BE2C (cell line): Measurements from ENCODE around the gene PIP4K2A. TPM values are rescaled to one million over a fixed set of nuclear protein-coding genes. Genes with fewer than 3 reads are reported as not detected.

Source experiments
- DNase-seq: peaks from one replicate; pipeline ENCODE4 v3.0.0-alpha.2; 2020
- H3K27me3 ChIP-seq: fragments of 250-450 bp; sonication (Bioruptor Pico); 2 replicates; pipeline ENCODE4 v1.5.1; 2020; ENCODE audit warnings: mild to moderate bottlenecking
- H3K36me3 ChIP-seq: fragments of 250-450 bp; sonication (Bioruptor Pico); 2 replicates; pipeline ENCODE4 v1.5.1; 2020; ENCODE audit warnings: mild to moderate bottlenecking
- H3K4me1 ChIP-seq: fragments of 250-450 bp; sonication (Bioruptor Pico); 2 replicates; pipeline ENCODE4 v1.5.1; 2020
- H3K4me3 ChIP-seq: 2 replicates; pipeline ENCODE4 v1.5.1; 2011; ENCODE audit warnings: low read depth, low read length
- H3K9me3 ChIP-seq: fragments of 250-450 bp; sonication (Bioruptor Pico); 2 replicates; pipeline ENCODE4 v1.5.1; 2020
- CTCF ChIP-seq: IDR thresholded peaks from 2 replicates; pipeline ENCODE4 v1.5.1; 2012; ENCODE audit warnings: mild to moderate bottlenecking, low read depth, low read length
- polyA plus RNA-seq: library from polyadenylated mRNA; unstranded; fragments of >200 nt; gene quantifications from one replicate; pipeline ENCODE4 v1.2.1, GENCODE V29; 2012; ENCODE audit warnings: low read depth, missing spikeins; ENCODE audit not compliant: insufficient read length, insufficient read depth

Gene PIP4K2A
- 21.6 TPM for polyA plus RNA-seq

GRCh38 chr10:22714479-22715289 lies at the start of gene PIP4K2A:
Gene PIP4K2A (minus strand): TSS chr10:22714578. CDS start chr10:22714326, 252 bp downstream.
- peak within 1 kb of the TSS; percentile 84 for H3K4me3 ChIP-seq
- H3K36me3 ChIP-seq: no peaks in the 10 kb centered on the region
- peak; percentile 80 for DNase-seq
- no peaks in the 10 kb centered on the region; the same call in 1 of the 2 replicates for H3K9me3 ChIP-seq
- H3K4me1 ChIP-seq: peaks cover 11% of the 10 kb centered on the region
- H3K27me3 ChIP-seq: no peaks in the 10 kb centered on the region
- TF ChIP-seq CTCF: no peak

GRCh38 chr10:22761569-22762220 lies 47.3 kb upstream of the PIP4K2A start:
- DNase-seq: no peak
- no peaks in the 10 kb centered on the region for H3K36me3 ChIP-seq
- no peaks in the 10 kb centered on the region for H3K4me1 ChIP-seq
- no peak overlapping the region for H3K4me3 ChIP-seq
- no peaks in the 10 kb centered on the region for H3K9me3 ChIP-seq
- no peak for TF ChIP-seq CTCF
- H3K27me3 ChIP-seq: no peaks in the 10 kb centered on the region

- Histone ChIP-seq H3K4me3 (no peak overlapping the region), H3K36me3 (no peaks in the 10 kb centered on the region), H3K9me3 (no peaks in the 10 kb centered on the region), H3K27me3 (no peaks in the 10 kb centered on the region), H3K4me1 (no peaks in the 10 kb centered on the region)
- no peak for TF ChIP-seq CTCF
- DNase-seq: no peak
Observed at GRCh38 chr10:22760025-22760424, 45.6 kb upstream of the PIP4K2A start.

GRCh38 chr10:22758867-22759266 lies 44.5 kb upstream of the PIP4K2A start:
- no peaks in the 10 kb centered on the region for H3K36me3 ChIP-seq
- no peaks in the 10 kb centered on the region for H3K9me3 ChIP-seq
- no peak for TF ChIP-seq CTCF
- no peaks in the 10 kb centered on the region for H3K27me3 ChIP-seq
- H3K4me3 ChIP-seq: no peak overlapping the region
- H3K4me1 ChIP-seq: no peaks in the 10 kb centered on the region; the same call in 1 of the 2 replicates
- no peak for DNase-seq

- H3K4me1 ChIP-seq: no peaks in the 10 kb centered on the region; the same call in 1 of the 2 replicates
- no peaks in the 10 kb centered on the region for H3K9me3 ChIP-seq
- no peak for DNase-seq
- TF ChIP-seq CTCF: no peak
- no peaks in the 10 kb centered on the region for H3K36me3 ChIP-seq
- no peaks in the 10 kb centered on the region for H3K27me3 ChIP-seq
- no peak overlapping the region for H3K4me3 ChIP-seq
Observed at GRCh38 chr10:22754296-22754695, 39.9 kb upstream of the PIP4K2A start.

- DNase-seq: no peak
- H3K9me3 ChIP-seq: no peaks in the 10 kb centered on the region
- no peaks in the 10 kb centered on the region for H3K36me3 ChIP-seq
- H3K4me3 ChIP-seq: no peak overlapping the region
- no peaks in the 10 kb centered on the region for H3K27me3 ChIP-seq
- no peaks in the 10 kb centered on the region; the same call in 1 of the 2 replicates for H3K4me1 ChIP-seq
- no peak for TF ChIP-seq CTCF
Observed at GRCh38 chr10:22753786-22754185, 39.4 kb upstream of the PIP4K2A start.
